ENCODE measurements around the gene ATPAF2. TPM values are rescaled to one million over a fixed set of nuclear protein-coding genes. Genes with fewer than 3 reads are reported as not detected.
A peak's percentile ranks its signal among the peaks of the same experiment; 100 is the strongest.

Gene ATPAF2
- total RNA-seq, 2 donors from 2014 or later: 23.5 to 44.5 TPM

- Histone ChIP-seq H3K4me3 (no peak overlapping the region), H3K4me1 (no peaks in the 10 kb centered on the region), H3K9ac (ENCODE audit: low read depth in 2 of 2, low read length in 2 of 2) (no peak overlapping the region), H3K27me3 (no peaks in the 10 kb centered on the region), H3K36me3 (no peaks in the 10 kb centered on the region), H3K9me3 (no peaks in the 10 kb centered on the region), H3K27ac (no peak overlapping the region)
- intact Hi-C loops (cut with DNase I): no loop called here
- no peak for TF ChIP-seq CTCF (IDR thresholded peaks at IDR 0.05)
- DNase-seq: no peak
These were observed 59.2 kb downstream of the ATPAF2 start for GRCh38 chr17:17979778-17980177.

DNA sequence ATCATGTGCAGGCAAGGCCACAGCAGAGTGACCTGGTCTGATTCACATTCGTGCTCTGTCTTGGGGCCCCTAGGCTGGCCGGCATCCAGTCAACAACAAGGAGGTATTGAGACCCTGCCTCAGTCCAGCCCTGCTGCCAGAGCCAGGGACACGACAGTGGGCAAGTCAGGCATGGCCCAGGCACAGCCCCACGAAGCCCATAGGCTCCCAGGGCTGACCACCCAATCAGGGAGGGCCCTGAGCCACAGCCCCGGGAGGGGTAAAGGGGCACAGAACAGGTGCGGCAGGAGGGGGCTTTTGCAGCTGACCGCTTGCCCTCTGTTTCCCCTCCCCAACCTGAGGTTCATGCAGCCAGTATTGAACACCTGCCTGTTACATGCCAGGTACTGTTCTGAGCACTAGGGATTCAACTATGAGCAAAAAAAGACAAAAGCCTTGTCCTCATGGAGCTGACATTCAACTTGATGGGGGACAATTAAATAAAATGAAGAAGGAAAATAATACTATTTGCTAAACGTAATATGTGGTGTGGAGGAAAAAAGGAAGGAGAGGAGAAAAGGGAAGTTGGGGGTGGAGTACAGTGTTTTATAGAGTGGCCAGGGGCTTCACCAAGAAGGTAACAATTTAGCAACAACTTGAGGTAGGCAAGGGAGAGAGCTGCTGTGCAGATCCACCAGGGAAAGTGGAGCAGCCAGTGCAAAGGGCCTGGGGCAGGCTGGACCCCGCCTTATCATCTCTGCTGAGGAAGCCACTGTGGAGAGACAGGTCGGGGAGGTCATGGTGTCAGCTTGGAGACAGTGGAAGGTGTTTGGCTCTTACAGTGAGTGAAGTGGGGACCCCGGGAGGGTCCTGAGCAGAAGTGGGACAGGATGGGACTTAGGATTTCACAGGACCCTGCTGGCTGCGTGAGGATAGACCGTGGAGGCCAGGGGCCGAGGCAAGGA lies 60.2 kb downstream of the ATPAF2 start:
- H3K36me3 ChIP-seq: no peaks in the 10 kb centered on the region
- no peak overlapping the region for H3K9ac ChIP-seq (ENCODE audit: low read depth in 2 of 2, low read length in 2 of 2)
- H3K9me3 ChIP-seq: no peaks in the 10 kb centered on the region
- H3K4me3 ChIP-seq: no peak overlapping the region
- no peak overlapping the region for H3K27ac ChIP-seq
- DNase-seq: no peak
- intact Hi-C loops (cut with DNase I): no loop called here
- TF ChIP-seq CTCF (IDR thresholded peaks at IDR 0.05): no peak
- H3K4me1 ChIP-seq: no peaks in the 10 kb centered on the region
- no peaks in the 10 kb centered on the region for H3K27me3 ChIP-seq

DNA sequence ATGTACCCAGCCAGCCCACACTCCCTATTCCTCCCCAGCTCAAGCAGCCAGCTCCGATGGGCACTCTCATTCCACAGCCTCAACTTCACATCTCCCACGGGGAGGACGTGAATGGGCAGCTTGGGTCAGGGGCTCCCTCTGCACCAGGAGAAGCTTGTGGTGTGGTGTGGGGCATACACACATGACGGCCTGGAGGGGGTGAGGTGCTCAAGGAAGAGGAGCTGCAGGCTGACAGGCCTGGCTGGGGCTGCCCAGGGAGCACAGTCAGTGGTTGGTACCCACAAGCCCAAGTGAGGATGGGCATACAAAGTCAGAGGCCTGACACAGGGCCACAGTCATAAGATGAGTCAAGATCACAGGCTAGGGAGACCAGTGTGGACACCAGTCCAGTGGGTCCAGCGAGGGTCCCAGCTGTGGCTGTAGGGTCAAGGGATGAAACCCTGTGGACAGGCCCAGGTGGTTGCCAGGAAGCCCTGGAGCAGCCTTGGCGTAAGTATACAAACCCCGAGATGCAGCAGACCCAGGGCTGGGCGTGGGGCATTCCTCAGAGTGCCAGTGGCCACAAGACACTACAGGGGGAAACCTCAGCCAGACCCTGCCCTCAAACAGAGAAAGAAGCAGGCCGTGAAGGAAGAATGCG lies 61.9 kb downstream of the ATPAF2 start:
- no peak overlapping the region for H3K9ac ChIP-seq (ENCODE audit: low read depth in 2 of 2, low read length in 2 of 2)
- no peaks in the 10 kb centered on the region for H3K4me1 ChIP-seq
- no peak overlapping the region for H3K4me3 ChIP-seq
- no peak for TF ChIP-seq CTCF (IDR thresholded peaks at IDR 0.05)
- DNase-seq: no peak
- H3K27ac ChIP-seq: no peak overlapping the region
- H3K9me3 ChIP-seq: no peaks in the 10 kb centered on the region
- intact Hi-C loops (cut with DNase I): no loop called here
- no peaks in the 10 kb centered on the region for H3K27me3 ChIP-seq
- no peaks in the 10 kb centered on the region for H3K36me3 ChIP-seq

DNA sequence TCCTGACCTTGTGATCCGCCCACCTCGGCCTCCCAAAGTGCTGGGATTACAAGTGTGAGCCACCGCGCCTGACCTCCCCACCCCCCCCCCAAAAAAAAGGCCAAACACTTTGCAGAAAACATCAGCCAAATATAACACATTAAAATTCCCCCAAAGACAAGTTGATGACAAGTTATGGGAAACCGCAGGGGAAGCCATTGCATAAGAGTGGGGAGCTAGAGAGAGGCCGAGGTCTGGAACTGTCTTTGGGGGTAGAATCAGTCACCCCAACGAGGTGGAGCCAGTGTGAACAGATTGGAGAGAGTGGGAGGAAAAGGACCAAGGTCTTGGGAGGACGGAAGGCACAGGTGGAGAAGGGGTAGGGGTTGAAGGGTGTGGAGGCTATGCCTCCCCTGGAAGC lies 63.5 kb downstream of the ATPAF2 start:
- no peak for DNase-seq
- H3K27me3 ChIP-seq: no peaks in the 10 kb centered on the region
- H3K27ac ChIP-seq: no peak overlapping the region
- no peak for TF ChIP-seq CTCF (IDR thresholded peaks at IDR 0.05)
- intact Hi-C loops (cut with DNase I): no loop called here
- peaks cover 3% of the 10 kb centered on the region for H3K4me1 ChIP-seq
- no peak overlapping the region for H3K4me3 ChIP-seq
- H3K9ac ChIP-seq (ENCODE audit: low read depth in 2 of 2, low read length in 2 of 2): no peak overlapping the region
- H3K36me3 ChIP-seq: no peaks in the 10 kb centered on the region
- no peaks in the 10 kb centered on the region for H3K9me3 ChIP-seq

- H3K9ac ChIP-seq (ENCODE audit: low read depth in 2 of 2, low read length in 2 of 2): peak overlapping the region in 1 of 2 donors; percentile 46
- peaks cover 3% of the 10 kb centered on the region for H3K4me1 ChIP-seq
- H3K27ac ChIP-seq: peak overlapping the region; percentile 11
- intact Hi-C loops (cut with DNase I): no loop called here
- TF ChIP-seq CTCF (IDR thresholded peaks at IDR 0.05): no peak
- H3K9me3 ChIP-seq: no peaks in the 10 kb centered on the region
- H3K4me3 ChIP-seq: peak overlapping the region; percentile 48
- H3K36me3 ChIP-seq: no peaks in the 10 kb centered on the region
- no peaks in the 10 kb centered on the region for H3K27me3 ChIP-seq
- no peak for DNase-seq
These were observed 66.1 kb downstream of the ATPAF2 start for GRCh38 chr17:17972952-17973254.
